DND-41 (cell line): ENCODE data around the gene PREX1.

Source experiments
- CTCF ChIP-seq: IDR thresholded peaks from 2 replicates; pipeline ENCODE4 v1.5.1; 2012; ENCODE audit warnings: borderline replicate concordance, low read length, moderate library complexity, mild to moderate bottlenecking; ENCODE audit not compliant: poor library complexity, severe bottlenecking; ENCODE audit errors: extremely low read depth
- EZH2 ChIP-seq: IDR thresholded peaks from 3 replicates; pipeline ENCODE4 v1.6.1; 2012; ENCODE audit warnings: borderline replicate concordance, low read depth, mild to moderate bottlenecking, moderate library complexity, low read length, inconsistent platforms; ENCODE audit not compliant: severe bottlenecking

- TF ChIP-seq CTCF, result no peak
- TF ChIP-seq EZH2, result no peak
These were observed 25.6 kb downstream of the PREX1 start for GRCh38 chr20:48802216-48802615.
